Measurements from ENCODE around the gene SPAG4. TPM values are rescaled to one million over a fixed set of nuclear protein-coding genes. Genes with fewer than 3 reads are reported as not detected.

SPAG4 gene
- total RNA-seq, 2 experiments from 2014 or later, result 15.5 to 17.1 TPM

- ChIA-PET CTCF (no interaction called here), POLR2A (interaction anchor here (1.0 kb wide), 1 partner anchor 65 kb away, joined by 3 read pairs; no protein-coding TSS in a partner anchor)
- Mint-ChIP-seq H3K27me3 (peaks cover 21% of the 10 kb centered on the region), H3K27ac (no peak overlapping the region), H3K4me3 (no peak overlapping the region), H3K9me3 (no peaks in the 10 kb centered on the region), H3K36me3 (ENCODE audit: low read depth) (no peaks in the 10 kb centered on the region), H3K4me1 (ENCODE audit: low read depth) (peaks cover 13% of the 10 kb centered on the region)
- intact Hi-C loops (cut with DNase I, micrococcal nuclease), result no loop called here
- Histone ChIP-seq H3K27me3 (ENCODE audit: control insufficient read depth in 1 of 2, insufficient read depth in 2 of 2, low read length in 2 of 2) (peaks cover 9 to 15% of the 10 kb centered on the region in 2 experiments), H3K9me3 (ENCODE audit: control insufficient read depth in 1 of 2, insufficient read depth in 1 of 2, low read length in 2 of 2) (no peaks in the 10 kb centered on the region), H3K36me3 (ENCODE audit: insufficient read depth, low read length) (no peaks in the 10 kb centered on the region), H3K27ac (ENCODE audit: low read depth in 1 of 2, low read length in 2 of 2) (no peak overlapping the region), H3K4me1 (ENCODE audit: insufficient read depth, low read length) (peaks cover 19% of the 10 kb centered on the region), H3K4me3 (ENCODE audit: low read length) (no peak overlapping the region)
- no peak for TF ChIP-seq CTCF (IDR thresholded peaks at IDR 0.05)
- ATAC-seq (ENCODE audit: poor library complexity), result no peak
- no peak for DNase-seq
Measured at GRCh38 chr20:35598476-35598875, 17.2 kb upstream of the SPAG4 start.

- H3K27me3 ChIP-seq (ENCODE audit: control insufficient read depth in 1 of 2, insufficient read depth in 2 of 2, low read length in 2 of 2), result peaks cover 9 to 15% of the 10 kb centered on the region in 2 experiments
- H3K9me3 Mint-ChIP-seq, result no peaks in the 10 kb centered on the region
- DNase-seq (no peak), ATAC-seq (ENCODE audit: poor library complexity) (no peak)
- H3K27me3 Mint-ChIP-seq, result peaks cover 22% of the 10 kb centered on the region
- peaks cover 19% of the 10 kb centered on the region for H3K4me1 ChIP-seq (ENCODE audit: insufficient read depth, low read length)
- H3K9me3 ChIP-seq (ENCODE audit: control insufficient read depth in 1 of 2, insufficient read depth in 1 of 2, low read length in 2 of 2), result no peaks in the 10 kb centered on the region
- ChIA-PET POLR2A (interaction anchor here (1.0 kb wide), 1 partner anchor 65 kb away, joined by 3 read pairs; no protein-coding TSS in a partner anchor), CTCF (no interaction called here)
- H3K4me1 Mint-ChIP-seq (ENCODE audit: low read depth), result peaks cover 14% of the 10 kb centered on the region
- H3K27ac Mint-ChIP-seq, result no peak overlapping the region
- no peaks in the 10 kb centered on the region for H3K36me3 ChIP-seq (ENCODE audit: insufficient read depth, low read length)
- no peak for TF ChIP-seq CTCF (IDR thresholded peaks at IDR 0.05)
- H3K27ac ChIP-seq (ENCODE audit: low read depth in 1 of 2, low read length in 2 of 2), result no peak overlapping the region
- intact Hi-C loops (cut with DNase I, micrococcal nuclease), result no loop called here
- no peaks in the 10 kb centered on the region for H3K36me3 Mint-ChIP-seq (ENCODE audit: low read depth)
- no peak overlapping the region for H3K4me3 Mint-ChIP-seq
- no peak overlapping the region for H3K4me3 ChIP-seq (ENCODE audit: low read length)
Measured at GRCh38 chr20:35598899-35599775, 16.5 kb upstream of the SPAG4 start.

DNA sequence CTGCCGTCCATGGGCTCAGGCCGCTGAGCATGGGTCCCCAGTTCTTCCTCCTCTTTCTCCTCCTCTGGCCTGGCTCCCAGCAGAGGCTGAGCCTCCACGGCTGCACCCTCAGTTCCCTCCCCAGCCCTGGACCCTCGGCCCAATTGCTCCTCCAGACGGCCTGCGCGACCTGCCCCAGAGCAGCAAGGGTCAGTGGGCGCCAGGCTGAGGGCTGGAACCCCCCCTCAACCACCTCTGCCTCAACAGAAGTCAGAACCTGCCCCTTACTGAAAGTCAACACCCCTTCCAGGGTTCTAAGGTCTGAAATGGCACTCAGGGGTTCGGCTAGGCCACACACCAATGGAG is 15.9 kb upstream of the SPAG4 start:
- no peaks in the 10 kb centered on the region for H3K9me3 ChIP-seq (ENCODE audit: control insufficient read depth in 1 of 2, insufficient read depth in 1 of 2, low read length in 2 of 2)
- no peak overlapping the region for H3K27ac ChIP-seq (ENCODE audit: low read depth in 1 of 2, low read length in 2 of 2)
- ChIA-PET CTCF (interaction anchor here (4.0 kb wide), 1 partner anchor 20 kb away, joined by 27 read pairs; no protein-coding TSS in a partner anchor), POLR2A (interaction anchor here (2.0 kb wide), 1 partner anchor 172 kb away, joined by 4 read pairs; the partner anchor contains the start of gene PHF20)
- intact Hi-C loops (cut with DNase I, micrococcal nuclease), result loop anchor here (2.0 to 10.0 kb wide), 6 partner anchors 17 to 285 kb away; partner anchors contain the start of genes CPNE1 (in 2 of the 2), RBM12 (in 2 of the 2), NFS1 (in 1 of the 2) and ROMO1 (in 1 of the 2)
- H3K27me3 Mint-ChIP-seq, result peaks cover 22% of the 10 kb centered on the region
- no peaks in the 10 kb centered on the region for H3K36me3 ChIP-seq (ENCODE audit: insufficient read depth, low read length)
- H3K4me3 Mint-ChIP-seq, result no peak overlapping the region
- peaks cover 19% of the 10 kb centered on the region for H3K4me1 ChIP-seq (ENCODE audit: insufficient read depth, low read length)
- no peak for TF ChIP-seq CTCF (IDR thresholded peaks at IDR 0.05)
- DNase-seq, result no peak
- H3K27ac Mint-ChIP-seq, result no peak overlapping the region
- no peak overlapping the region for H3K4me3 ChIP-seq (ENCODE audit: low read length)
- peaks cover 14% of the 10 kb centered on the region for H3K4me1 Mint-ChIP-seq (ENCODE audit: low read depth)
- H3K9me3 Mint-ChIP-seq, result no peaks in the 10 kb centered on the region
- peaks cover 9 to 15% of the 10 kb centered on the region in 2 experiments for H3K27me3 ChIP-seq (ENCODE audit: control insufficient read depth in 1 of 2, insufficient read depth in 2 of 2, low read length in 2 of 2)
- ATAC-seq (ENCODE audit: poor library complexity), result no peak
- H3K36me3 Mint-ChIP-seq (ENCODE audit: low read depth), result no peaks in the 10 kb centered on the region

All from CD4-positive, alpha-beta T cell (primary cell).